Measurements from ENCODE around the gene ECEL1. TPM values are rescaled to one million over a fixed set of nuclear protein-coding genes. Genes with fewer than 3 reads are reported as not detected.

ECEL1 gene
- total and polyA plus RNA-seq, 4 donors, result 0.09 to 0.35 (median 0.23) TPM

- H3K36me3 ChIP-seq (ENCODE audit: control insufficient read depth in 4 of 4, insufficient read depth in 4 of 4, low read length in 4 of 4), result no peaks in the 10 kb centered on the region
- H3K27me3 ChIP-seq (ENCODE audit: control insufficient read depth in 3 of 3, insufficient read depth in 3 of 3, low read length in 2 of 3), result peaks cover 0 to 40% (median 24%) of the 10 kb centered on the region in 3 donors
- H3K4me1 ChIP-seq (ENCODE audit: control insufficient read depth in 5 of 5, insufficient read depth in 5 of 5, low read length in 5 of 5), result peaks cover 0 to 8% (median 0%) of the 10 kb centered on the region in 5 donors
- ATAC-seq (ENCODE audit: insufficient read depth, low FRiP score) (no peak), DNase-seq (no peak)
- peaks cover 0 to 4% (median 0%) of the 10 kb centered on the region in 4 donors for H3K9me3 ChIP-seq (ENCODE audit: control insufficient read depth in 4 of 4, insufficient read depth in 3 of 4, low read length in 3 of 4)
- H3K9ac ChIP-seq (ENCODE audit: insufficient read depth in 1 of 2, low read length in 2 of 2), result no peak overlapping the region
- no peak for TF ChIP-seq CTCF (IDR thresholded peaks at IDR 0.05; ENCODE audit: control extremely low read depth, extremely low read depth)
- no peak overlapping the region for H3K27ac ChIP-seq (ENCODE audit: low read depth in 1 of 2, low read length in 1 of 2)
- no peak overlapping the region for H3K4me3 ChIP-seq
- WGBS, 2 donors, result 40 to 43% methylated on average over 10 of the region's 10 CpGs
Observed at GRCh38 chr2:232505856-232506255, 18.2 kb upstream of the ECEL1 start.

- H3K27me3 ChIP-seq (ENCODE audit: control insufficient read depth in 3 of 3, insufficient read depth in 3 of 3, low read length in 2 of 3), result peaks cover 0 to 40% (median 24%) of the 10 kb centered on the region in 3 donors
- no peaks in the 10 kb centered on the region for H3K36me3 ChIP-seq (ENCODE audit: control insufficient read depth in 4 of 4, insufficient read depth in 4 of 4, low read length in 4 of 4)
- H3K9ac ChIP-seq (ENCODE audit: insufficient read depth in 1 of 2, low read length in 2 of 2), result no peak overlapping the region
- H3K4me1 ChIP-seq (ENCODE audit: control insufficient read depth in 5 of 5, insufficient read depth in 5 of 5, low read length in 5 of 5), result peaks cover 0 to 8% (median 0%) of the 10 kb centered on the region in 5 donors
- peaks cover 0 to 4% (median 0%) of the 10 kb centered on the region in 4 donors for H3K9me3 ChIP-seq (ENCODE audit: control insufficient read depth in 4 of 4, insufficient read depth in 3 of 4, low read length in 3 of 4)
- no peak for DNase-seq
- no peak for ATAC-seq (ENCODE audit: insufficient read depth, low FRiP score)
- H3K27ac ChIP-seq (ENCODE audit: low read depth in 1 of 2, low read length in 1 of 2), result no peak overlapping the region
- H3K4me3 ChIP-seq, result no peak overlapping the region
- 64 to 86% methylated on average over 2 of the region's 2 CpGs for WGBS, 2 donors
- no peak for TF ChIP-seq CTCF (IDR thresholded peaks at IDR 0.05; ENCODE audit: control extremely low read depth, extremely low read depth)
Observed at GRCh38 chr2:232504438-232504837, 16.8 kb upstream of the ECEL1 start.

- peaks cover 0 to 8% (median 0%) of the 10 kb centered on the region in 5 donors for H3K4me1 ChIP-seq (ENCODE audit: control insufficient read depth in 5 of 5, insufficient read depth in 5 of 5, low read length in 5 of 5)
- peaks cover 0 to 4% (median 0%) of the 10 kb centered on the region in 4 donors for H3K9me3 ChIP-seq (ENCODE audit: control insufficient read depth in 4 of 4, insufficient read depth in 3 of 4, low read length in 3 of 4)
- DNase-seq (no peak), ATAC-seq (ENCODE audit: insufficient read depth, low FRiP score) (no peak)
- H3K27me3 ChIP-seq (ENCODE audit: control insufficient read depth in 3 of 3, insufficient read depth in 3 of 3, low read length in 2 of 3), result peaks cover 0 to 40% (median 24%) of the 10 kb centered on the region in 3 donors
- no peak overlapping the region for H3K27ac ChIP-seq (ENCODE audit: low read depth in 1 of 2, low read length in 1 of 2)
- no peak overlapping the region for H3K4me3 ChIP-seq
- H3K36me3 ChIP-seq (ENCODE audit: control insufficient read depth in 4 of 4, insufficient read depth in 4 of 4, low read length in 4 of 4), result no peaks in the 10 kb centered on the region
- H3K9ac ChIP-seq (ENCODE audit: insufficient read depth in 1 of 2, low read length in 2 of 2), result no peak overlapping the region
- no peak for TF ChIP-seq CTCF (IDR thresholded peaks at IDR 0.05; ENCODE audit: control extremely low read depth, extremely low read depth)
- 20 to 21% methylated on average over 16 of the region's 16 CpGs for WGBS, 2 donors
Observed at GRCh38 chr2:232503809-232504323, 16.2 kb upstream of the ECEL1 start.
